HepG2 (cell line): Measurements from ENCODE around the gene JMJD1C.

Experiments
- CREM ChIP-seq, 2 experiments: sonication (generic) in 1 of 2; formaldehyde crosslinking in 1 of 2; IDR thresholded peaks; 2 replicates each; pipeline versions ENCODE4 v1.4.0 to v1.6.1; 2016 to 2020; ENCODE audit warnings: antibody characterized with exemption in 1 of 2, mild to moderate bottlenecking in 1 of 2, missing genetic modification reagents in 1 of 2
- EZH2 ChIP-seq: conservative IDR thresholded peaks from 2 replicates; pipeline ENCODE4 v1.6.1; 2012; ENCODE audit warnings: mild to moderate bottlenecking, low read depth, low read length, moderate library complexity
- FOXK1 ChIP-seq: sonication (generic); formaldehyde crosslinking; IDR thresholded peaks from 2 replicates; pipeline ENCODE4 v1.4.0; 2020; ENCODE audit warnings: low read depth, missing genetic modification reagents, borderline replicate concordance
- MTF1 ChIP-seq: sonication (generic); formaldehyde crosslinking; IDR thresholded peaks from 2 replicates; pipeline ENCODE4 v1.5.0; 2020; ENCODE audit warnings: missing genetic modification reagents
- NFYB ChIP-seq: sonication (generic); formaldehyde crosslinking; IDR thresholded peaks from 2 replicates; pipeline ENCODE4 v1.4.0; 2020; ENCODE audit warnings: missing genetic modification reagents
- SMC3 ChIP-seq: IDR thresholded peaks from 2 replicates; pipeline ENCODE4 v1.6.1; 2011; ENCODE audit warnings: low read length, improper control_type of control experiment
- SUZ12 ChIP-seq: fragments of 150-350 bp; IDR thresholded peaks from 2 replicates; pipeline ENCODE4 v1.6.1; 2014; ENCODE audit warnings: low read depth, low read length
- ZNF274 ChIP-seq: sonication (generic); formaldehyde crosslinking; IDR thresholded peaks from 2 replicates; pipeline ENCODE4 v1.5.1; 2020; ENCODE audit warnings: mild to moderate bottlenecking, missing genetic modification reagents
- TF ChIP-seq, protein P1 (sequence below): sonication (generic); formaldehyde crosslinking; IDR thresholded peaks from 2 replicates; pipeline ENCODE4 v1.5.0; 2020; ENCODE audit warnings: mild to moderate bottlenecking, missing genetic modification reagents, moderate library complexity
- TF ChIP-seq, protein P2 (sequence below), 2 experiments: fragments of 450-650 bp in 1 of 2; sonication (generic) in 1 of 2; formaldehyde crosslinking; IDR thresholded peaks; 2 replicates each; pipeline versions ENCODE4 v1.5.0 to v1.8.0; 2020 to 2022; ENCODE audit warnings: mild to moderate bottlenecking in 1 of 2, missing genetic modification reagents in 1 of 2
- TF ChIP-seq, protein P3 (sequence below): sonication (generic); formaldehyde crosslinking; IDR thresholded peaks from 2 replicates; pipeline ENCODE4 v1.4.0; 2020; ENCODE audit warnings: missing genetic modification reagents
- TF ChIP-seq, protein P4 (sequence below): sonication (generic); formaldehyde crosslinking; IDR thresholded peaks from 2 replicates; pipeline ENCODE4 v1.8.1; 2022; ENCODE audit warnings: low read depth, mild to moderate bottlenecking, missing genetic modification reagents

DNA sequence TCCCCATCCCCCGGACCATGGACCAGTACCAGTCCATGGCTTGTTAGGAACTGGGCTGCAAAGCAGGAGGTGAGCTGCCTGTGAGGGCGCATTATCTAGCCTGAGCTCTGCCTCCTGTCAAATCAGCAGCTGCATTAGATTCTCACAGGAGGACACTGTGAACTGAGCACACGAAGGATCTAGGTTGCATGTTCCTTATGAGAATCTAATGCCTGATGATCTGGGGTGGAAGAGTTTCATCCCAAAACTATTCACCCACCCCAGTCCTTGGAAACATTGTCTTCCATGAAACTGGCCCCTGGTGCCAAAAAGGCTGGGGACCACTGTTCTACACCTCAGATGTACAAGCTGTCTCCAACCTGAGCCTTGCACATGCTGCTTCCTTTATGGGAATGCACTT lies 24.1 kb upstream of the JMJD1C start:
- TF ChIP-seq MTF1 (CRISPR knock-in tag) (no peak), FOXK1 (no peak), EZH2 (no peak), NFYB (CRISPR knock-in tag) (no peak), ZNF274 (CRISPR knock-in tag) (no peak), SUZ12 (no peak), SMC3 (no peak), CREM (IDR thresholded peaks at IDR 0.05) (no peak), CREM (CRISPR knock-in tag; IDR thresholded peaks at IDR 0.05) (no peak)
- TF ChIP-seq, protein P1, sequence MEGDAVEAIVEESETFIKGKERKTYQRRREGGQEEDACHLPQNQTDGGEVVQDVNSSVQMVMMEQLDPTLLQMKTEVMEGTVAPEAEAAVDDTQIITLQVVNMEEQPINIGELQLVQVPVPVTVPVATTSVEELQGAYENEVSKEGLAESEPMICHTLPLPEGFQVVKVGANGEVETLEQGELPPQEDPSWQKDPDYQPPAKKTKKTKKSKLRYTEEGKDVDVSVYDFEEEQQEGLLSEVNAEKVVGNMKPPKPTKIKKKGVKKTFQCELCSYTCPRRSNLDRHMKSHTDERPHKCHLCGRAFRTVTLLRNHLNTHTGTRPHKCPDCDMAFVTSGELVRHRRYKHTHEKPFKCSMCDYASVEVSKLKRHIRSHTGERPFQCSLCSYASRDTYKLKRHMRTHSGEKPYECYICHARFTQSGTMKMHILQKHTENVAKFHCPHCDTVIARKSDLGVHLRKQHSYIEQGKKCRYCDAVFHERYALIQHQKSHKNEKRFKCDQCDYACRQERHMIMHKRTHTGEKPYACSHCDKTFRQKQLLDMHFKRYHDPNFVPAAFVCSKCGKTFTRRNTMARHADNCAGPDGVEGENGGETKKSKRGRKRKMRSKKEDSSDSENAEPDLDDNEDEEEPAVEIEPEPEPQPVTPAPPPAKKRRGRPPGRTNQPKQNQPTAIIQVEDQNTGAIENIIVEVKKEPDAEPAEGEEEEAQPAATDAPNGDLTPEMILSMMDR, result no peak
- TF ChIP-seq, protein P2, sequence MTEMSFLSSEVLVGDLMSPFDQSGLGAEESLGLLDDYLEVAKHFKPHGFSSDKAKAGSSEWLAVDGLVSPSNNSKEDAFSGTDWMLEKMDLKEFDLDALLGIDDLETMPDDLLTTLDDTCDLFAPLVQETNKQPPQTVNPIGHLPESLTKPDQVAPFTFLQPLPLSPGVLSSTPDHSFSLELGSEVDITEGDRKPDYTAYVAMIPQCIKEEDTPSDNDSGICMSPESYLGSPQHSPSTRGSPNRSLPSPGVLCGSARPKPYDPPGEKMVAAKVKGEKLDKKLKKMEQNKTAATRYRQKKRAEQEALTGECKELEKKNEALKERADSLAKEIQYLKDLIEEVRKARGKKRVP (CRISPR knock-in tag; IDR thresholded peaks at IDR 0.05), result no peak
- TF ChIP-seq, protein P3, sequence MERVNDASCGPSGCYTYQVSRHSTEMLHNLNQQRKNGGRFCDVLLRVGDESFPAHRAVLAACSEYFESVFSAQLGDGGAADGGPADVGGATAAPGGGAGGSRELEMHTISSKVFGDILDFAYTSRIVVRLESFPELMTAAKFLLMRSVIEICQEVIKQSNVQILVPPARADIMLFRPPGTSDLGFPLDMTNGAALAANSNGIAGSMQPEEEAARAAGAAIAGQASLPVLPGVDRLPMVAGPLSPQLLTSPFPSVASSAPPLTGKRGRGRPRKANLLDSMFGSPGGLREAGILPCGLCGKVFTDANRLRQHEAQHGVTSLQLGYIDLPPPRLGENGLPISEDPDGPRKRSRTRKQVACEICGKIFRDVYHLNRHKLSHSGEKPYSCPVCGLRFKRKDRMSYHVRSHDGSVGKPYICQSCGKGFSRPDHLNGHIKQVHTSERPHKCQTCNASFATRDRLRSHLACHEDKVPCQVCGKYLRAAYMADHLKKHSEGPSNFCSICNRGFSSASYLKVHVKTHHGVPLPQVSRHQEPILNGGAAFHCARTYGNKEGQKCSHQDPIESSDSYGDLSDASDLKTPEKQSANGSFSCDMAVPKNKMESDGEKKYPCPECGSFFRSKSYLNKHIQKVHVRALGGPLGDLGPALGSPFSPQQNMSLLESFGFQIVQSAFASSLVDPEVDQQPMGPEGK (CRISPR knock-in tag), result no peak
- TF ChIP-seq, protein P4, sequence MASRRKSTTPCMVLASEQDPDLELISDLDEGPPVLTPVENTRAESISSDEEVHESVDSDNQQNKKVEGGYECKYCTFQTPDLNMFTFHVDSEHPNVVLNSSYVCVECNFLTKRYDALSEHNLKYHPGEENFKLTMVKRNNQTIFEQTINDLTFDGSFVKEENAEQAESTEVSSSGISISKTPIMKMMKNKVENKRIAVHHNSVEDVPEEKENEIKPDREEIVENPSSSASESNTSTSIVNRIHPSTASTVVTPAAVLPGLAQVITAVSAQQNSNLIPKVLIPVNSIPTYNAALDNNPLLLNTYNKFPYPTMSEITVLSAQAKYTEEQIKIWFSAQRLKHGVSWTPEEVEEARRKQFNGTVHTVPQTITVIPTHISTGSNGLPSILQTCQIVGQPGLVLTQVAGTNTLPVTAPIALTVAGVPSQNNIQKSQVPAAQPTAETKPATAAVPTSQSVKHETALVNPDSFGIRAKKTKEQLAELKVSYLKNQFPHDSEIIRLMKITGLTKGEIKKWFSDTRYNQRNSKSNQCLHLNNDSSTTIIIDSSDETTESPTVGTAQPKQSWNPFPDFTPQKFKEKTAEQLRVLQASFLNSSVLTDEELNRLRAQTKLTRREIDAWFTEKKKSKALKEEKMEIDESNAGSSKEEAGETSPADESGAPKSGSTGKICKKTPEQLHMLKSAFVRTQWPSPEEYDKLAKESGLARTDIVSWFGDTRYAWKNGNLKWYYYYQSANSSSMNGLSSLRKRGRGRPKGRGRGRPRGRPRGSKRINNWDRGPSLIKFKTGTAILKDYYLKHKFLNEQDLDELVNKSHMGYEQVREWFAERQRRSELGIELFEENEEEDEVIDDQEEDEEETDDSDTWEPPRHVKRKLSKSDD (CRISPR knock-in tag), result no peak
